SKM-1 (cell line): ENCODE data around the gene NTM.

Experiments
- DNase-seq: peaks from one replicate; lab custom pipeline; 2025; ENCODE audit not compliant: unreplicated experiment; lab: John Stamatoyannopoulos, UW

Gene NTM

DNA sequence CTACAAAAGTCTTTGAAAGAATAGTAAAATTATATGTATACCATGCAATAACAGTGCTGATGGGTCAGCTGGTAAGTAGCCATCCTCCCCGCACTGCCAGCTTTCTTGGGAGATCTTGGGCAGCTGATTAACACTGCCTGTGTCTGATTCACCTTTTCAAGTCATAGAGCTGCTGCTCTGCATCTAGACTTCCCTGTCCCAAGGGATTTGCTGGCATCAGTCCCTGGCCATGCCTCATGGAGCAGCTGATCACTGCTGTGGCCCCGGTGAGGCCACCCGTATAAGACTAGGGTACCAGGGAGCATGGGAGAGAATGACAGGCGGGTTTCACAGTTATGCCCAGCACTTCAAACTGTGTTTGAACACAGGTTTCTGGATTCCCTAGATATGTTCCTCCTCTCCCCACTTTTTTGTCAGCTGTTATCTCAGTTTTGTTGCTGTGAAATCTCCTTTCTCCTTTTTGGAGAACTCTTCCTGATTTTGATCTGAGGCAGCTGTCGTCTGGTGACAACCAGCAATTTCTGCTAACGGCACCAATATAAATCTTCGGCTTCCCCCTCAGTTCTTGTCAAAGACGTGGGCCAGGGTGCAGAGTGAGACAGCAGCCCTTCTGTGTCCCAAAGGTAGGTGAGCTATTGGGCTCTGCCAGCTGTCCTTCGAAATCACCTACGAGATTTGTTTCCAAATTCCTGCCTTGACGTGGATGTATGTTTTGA, 438.9 kb downstream of the NTM start:
- no peak for DNase-seq

DNA sequence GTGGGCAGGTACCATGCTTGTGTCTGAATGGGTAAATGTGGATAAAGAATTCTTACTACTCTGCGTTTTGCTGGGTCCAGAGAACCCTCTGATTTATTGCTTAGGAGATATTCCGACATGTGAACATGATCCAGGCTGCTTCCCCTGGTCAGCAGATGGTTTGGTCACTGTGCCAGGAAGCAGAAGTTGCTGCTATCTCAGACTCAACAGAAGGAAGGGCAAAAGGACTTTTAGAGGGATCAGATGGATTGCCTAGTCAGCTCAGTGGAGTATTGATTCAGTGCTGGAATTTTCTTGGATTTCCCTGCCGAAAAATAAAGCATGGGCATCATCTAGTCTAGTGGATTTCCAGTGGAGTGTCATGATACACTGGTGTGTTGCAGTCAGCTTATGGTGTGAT, 440.1 kb downstream of the NTM start:
- no peak for DNase-seq

DNA sequence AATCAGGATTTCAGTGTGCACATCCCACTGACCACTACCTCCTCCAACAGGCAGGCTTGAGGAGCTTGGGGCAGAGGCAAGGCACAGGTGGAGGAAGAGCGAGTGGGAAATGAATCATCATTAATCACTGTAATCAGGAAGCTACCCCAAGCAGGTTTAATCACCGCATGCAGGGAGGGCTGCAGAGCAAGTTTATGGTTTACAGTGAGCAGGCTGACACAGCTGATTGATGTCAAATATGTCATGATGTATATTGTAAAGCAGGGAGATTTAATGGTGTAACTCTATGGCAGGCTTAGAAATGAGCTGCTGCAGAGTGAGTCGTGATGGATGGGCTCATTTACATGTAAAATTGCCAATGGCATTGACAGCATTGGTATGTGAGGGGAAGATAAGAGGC, 441.0 kb downstream of the NTM start:
- DNase-seq, result no peak

DNA sequence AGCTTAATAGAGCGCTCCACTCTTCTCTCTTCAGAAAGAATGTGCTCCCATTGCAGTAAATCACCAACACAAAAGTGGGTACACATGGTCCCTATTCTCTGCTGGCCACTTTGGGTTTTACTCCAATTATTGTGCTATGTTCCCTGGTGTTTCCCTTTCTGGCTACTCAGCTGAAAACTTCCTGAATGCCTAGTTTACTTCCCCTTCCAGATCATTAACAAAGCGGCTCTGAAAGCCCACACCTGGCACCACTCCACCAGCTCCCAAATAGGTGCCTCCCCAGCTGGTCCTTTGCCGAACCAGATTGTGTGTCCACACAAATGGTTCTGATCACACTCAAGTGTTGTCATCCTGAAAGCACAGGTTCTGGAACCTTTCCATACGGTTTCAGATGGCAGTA, 443.7 kb downstream of the NTM start:
- no peak for DNase-seq

DNA sequence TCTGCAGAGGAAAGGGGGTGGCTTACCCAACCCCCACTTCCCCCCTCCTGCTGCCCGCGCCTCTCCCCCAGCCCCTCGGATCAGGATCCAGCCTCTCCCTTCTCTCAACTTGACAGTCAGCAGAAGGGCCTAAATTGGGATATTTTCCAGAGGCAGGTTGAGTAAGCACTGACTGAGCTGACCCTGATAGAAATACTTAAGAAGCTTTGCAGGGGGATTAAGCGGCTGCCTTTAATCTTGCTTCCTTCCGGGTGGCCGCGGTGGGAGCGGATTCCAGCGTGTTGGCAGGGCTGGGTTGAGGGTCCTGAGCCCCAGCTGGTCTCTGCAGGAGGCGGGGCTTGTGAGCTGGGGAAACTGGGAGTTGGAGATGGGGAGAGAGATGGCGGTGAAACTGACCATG, 445.2 kb downstream of the NTM start:
- no peak for DNase-seq

DNA sequence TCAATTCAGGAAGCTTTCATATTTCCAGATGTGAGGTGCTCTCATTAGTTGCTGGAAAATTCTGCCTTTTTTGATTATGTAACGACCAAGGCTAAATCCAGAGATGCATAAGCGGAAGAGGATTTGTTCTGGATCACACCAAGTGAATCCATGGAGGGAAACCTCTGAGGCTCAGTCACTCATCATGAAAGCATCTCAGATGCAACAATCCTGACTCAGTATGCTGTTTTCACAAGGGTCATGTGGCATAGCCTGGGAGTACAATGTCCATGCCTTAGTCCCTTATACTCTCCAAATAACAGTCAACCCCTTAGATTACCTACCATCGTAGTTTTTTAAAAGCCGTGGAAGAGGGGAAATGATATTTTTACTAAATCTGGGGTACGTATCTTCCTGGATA, 445.6 kb downstream of the NTM start:
- no peak for DNase-seq

DNA sequence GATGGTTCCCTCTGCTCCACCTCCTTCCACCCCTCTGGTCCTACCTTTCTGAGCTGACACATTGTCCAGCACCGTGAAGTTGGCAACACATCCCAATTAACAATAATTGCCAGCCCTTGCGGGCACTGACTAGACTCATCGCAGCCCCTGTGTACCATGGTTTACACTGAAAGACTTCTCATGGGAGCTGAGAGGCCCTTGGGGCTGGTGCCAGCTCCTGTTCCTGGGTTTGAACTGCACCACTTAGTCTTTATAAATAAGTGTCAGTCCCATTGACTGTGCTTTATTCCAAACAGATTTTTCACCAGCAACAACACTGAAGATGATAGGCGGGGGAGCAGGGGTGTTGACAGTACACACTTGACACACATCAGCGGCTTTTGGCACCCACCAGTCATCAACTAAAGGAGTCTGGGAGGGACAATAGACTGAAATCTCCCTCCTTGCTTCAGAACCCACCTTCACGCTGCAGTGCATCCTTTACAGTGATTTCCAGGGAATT, 447.3 kb downstream of the NTM start:
- no peak for DNase-seq

DNA sequence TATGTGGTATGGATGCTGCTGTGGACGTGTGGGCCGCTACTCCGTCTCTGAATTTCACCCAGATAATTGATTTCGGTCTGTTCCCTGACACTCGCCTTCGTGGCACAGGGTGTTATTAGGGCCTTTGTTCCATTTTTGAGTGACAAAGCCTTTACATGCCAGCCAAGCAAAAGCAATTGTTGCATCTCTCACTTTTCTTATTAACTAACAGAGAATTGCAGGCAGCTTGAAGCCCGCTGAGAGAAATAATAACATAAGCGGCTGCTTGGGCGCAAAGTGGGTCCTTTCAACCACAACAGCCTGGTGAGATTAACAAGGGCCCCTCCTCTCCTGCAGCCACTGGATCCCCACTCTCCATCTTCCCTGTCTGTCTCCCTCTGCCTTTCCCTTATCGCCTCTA, 449.4 kb downstream of the NTM start:
- no peak for DNase-seq

DNA sequence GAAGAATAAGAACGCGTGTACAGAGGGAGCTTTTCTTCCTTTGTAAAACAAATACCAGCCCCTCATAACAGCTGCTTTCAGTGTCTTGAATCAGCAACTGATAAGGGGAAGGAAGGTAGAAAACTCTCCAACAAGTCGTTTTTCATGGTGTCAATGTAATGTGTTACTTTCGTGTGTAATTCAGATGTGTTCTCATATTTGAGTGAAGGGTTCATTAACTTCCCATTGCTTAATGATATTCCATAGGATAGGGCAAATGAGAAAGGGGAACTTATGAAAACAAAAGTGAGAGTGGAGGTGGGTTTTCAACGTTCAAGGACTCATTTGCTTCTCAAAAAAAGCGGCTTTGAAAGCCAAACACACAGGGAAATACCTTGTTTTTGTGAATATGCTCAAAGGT, 452.1 kb downstream of the NTM start:
- no peak for DNase-seq

DNA sequence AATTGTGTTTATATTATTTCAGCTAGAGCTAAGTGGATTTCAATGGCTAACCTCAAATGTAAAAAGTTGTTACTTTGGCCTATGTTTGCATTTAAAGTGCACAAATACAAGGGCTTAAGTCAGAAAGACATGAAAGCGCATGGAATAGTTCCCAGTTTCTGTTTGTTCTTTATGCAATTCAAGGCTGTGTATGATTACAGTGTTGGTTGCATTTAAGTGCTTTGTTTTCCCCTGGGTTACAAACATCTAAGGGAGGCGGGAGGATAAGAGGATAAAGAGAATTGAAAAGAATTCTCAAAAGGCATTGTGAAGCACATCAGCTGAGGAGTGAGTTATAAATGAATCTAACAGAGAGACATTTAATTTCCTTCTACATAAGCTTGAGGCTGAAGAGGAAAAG, 453.4 kb downstream of the NTM start:
- no peak for DNase-seq

DNA sequence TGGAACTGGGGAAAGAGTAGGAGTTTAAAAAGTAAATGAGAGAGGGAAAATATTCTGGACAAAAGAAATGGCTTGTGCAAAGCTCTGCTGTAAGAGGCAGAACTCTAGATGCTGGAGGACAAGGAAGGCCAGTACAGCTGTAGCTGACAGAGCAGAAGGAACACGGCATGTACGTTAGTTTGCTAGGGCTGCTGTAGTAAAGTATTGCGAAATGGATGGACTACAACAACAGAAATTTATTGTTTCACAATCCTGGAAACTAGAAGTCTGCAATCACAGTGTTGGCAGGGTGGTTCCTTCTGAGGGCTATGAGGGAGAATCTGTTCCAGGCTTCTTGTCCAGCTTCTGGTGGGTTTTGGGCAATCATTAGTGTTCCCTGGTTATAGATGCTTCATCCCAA, 454.4 kb downstream of the NTM start:
- DNase-seq, result no peak

DNA sequence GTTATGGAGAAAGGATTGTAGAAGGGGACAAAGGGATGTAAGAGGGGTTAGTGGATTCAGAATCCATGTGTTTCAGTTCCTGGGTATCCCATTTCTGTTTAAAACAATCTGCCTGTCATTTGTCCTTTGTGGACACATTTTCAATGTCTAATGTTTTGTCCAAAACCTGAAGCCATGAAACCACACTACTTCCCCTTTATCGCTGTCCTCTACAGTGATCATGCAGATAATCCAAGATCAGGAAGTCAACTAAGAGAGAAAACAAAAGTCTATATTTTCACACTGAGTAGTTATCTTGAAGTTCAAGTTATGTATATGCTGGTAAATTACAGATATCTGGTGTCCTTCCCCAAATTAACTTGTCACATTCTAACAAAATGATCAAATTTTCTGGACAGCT, 457.0 kb downstream of the NTM start:
- DNase-seq, result no peak

DNA sequence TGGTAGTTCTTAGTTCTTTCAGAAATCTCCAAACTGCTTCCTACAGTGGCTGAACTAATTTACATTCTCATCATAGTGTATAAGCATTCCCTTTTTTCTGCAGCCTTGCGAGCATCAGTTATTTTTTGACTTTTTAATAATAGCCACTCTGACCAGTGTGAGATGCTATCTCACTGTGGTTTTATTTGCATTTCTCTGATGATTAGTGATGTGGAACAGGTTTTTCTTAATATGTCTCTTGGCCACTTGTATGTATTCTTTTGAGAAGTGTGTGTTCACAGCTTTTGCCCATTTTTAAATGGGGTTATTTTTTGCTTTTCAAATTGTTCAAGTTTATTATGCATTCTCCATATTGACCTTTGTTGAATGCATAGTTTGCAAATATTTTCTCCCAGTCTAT, 459.3 kb downstream of the NTM start:
- DNase-seq, result no peak

DNA sequence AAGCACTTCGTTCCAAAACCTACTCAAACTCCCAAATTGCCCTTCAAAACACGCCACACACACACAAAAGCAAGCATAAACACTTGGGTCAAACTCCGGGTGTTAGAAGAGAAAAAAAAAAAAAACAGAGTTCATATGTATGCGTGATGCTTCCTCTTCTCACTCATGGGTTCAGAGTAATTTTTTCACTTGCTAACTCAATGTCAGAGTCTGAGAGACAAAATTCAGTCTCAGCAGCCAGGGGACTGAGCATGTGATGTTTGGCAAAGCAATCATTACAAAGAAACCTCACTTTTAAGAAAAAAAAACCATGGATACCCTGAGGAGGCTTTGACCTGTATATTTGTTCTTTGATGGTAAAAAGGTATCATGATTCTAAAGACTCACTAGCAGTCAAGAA, 461.7 kb downstream of the NTM start:
- no peak for DNase-seq

DNA sequence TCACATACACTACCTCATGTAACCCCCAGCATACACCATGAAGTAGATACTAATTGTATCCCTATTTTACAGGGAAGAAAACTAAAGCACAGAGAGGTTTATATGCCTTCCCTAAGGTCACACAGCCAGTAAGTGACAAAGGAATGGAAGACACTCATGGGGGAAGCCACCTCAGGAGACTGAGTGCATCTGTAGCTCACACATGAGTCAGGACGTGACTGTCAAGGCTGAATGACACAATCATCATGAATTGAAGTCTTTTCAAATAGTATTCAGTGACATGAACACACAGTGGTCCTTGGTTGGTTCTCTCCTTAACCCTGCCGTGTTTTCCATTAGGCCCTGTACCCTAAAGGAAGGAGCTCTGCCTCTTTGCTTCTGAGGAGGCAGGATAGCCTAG, 463.0 kb downstream of the NTM start:
- DNase-seq, result no peak

DNA sequence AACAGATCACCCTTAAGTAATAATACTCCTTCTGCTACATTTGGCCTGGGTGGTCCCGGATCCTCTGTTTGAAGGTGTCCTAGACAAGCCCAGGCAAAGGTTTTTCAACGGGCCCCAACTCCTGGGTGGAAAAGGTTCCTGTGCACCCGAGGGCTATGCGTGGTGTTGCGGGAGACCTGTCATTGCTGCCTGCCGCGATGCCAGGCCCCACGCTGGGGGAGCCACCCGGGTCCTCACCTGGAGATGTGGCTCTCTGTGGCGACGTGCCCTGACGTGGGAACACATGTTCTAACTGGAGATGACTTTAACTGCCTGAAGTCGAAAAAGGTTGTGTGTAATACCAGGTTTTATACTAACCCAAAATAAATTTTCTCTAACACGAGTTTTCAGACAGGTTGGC, 467.1 kb downstream of the NTM start:
- no peak for DNase-seq

DNA sequence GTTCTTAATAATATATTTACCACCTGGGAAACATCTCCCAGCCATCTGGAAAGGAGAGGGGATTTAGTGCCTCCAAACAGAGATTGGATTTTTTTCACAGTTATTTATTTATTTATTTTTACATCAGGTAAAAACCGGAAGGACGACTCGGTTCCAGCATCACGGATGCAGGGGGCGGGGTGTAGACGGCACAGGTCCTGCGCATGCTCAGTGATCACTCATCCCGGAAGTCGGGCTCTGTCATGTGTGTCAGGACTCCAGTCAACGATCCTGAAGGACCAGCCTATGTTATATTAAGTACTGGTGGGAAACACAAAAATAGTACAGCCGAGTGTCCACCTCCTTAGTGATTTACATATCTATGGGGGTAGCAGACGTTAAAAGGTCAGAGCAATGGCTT, 467.6 kb downstream of the NTM start:
- no peak for DNase-seq

DNA sequence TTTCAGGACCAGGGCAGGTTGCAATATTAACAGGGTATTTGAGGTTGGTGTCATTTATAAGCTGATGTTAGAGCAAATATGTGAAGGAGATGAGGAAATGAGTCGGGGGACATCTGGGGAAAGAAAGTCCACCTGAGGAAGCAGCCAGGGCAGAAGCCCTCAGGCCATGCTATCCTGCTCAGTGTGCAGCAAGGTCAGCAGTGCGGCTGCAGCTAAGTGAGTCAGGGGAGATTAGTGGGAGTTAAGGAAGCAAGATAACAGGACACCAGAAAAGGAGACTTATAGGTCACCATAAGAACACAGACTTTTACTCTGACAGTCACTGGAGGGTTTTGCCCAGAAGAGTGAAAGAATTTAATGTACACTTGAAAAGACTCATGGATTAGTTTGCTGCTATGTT, 468.9 kb downstream of the NTM start:
- no peak for DNase-seq

DNA sequence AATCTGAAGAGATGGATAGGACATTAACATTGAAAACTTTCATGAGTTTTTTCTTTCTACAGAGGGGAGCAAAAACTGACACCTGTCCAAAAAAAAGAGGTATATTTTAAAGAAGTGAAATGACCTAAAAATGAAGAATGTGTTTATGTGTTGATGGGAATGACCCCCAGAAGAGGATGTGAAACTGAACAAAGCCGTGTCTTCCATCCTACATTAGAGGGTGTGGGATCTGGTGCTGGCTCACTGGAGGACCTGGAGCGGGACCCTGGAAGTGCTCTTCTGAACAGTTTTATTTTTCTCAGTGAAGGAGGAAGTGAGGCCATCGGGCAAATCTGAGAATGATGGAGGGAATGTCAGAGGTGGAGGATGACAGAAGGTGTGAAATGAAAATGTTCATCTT, 470.1 kb downstream of the NTM start:
- DNase-seq, result no peak

DNA sequence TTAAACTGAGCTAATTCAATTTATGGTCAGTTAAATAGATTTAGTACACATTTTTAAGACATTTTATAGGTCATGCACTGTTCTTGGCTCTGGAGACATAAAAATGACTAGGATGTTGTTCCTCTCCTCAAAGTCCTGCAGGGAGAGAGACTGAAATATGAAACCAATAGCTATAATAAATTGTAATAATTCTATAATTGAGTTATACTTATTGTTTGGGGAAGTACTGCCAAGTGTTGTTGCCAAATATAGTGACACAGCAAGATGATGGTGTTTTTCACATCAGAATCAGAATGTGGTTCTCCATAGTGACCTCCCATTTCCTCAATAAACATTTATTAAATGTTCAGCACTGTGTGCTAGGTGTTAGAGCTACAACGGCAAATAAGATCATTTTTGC, 470.6 kb downstream of the NTM start:
- DNase-seq, result no peak

DNA sequence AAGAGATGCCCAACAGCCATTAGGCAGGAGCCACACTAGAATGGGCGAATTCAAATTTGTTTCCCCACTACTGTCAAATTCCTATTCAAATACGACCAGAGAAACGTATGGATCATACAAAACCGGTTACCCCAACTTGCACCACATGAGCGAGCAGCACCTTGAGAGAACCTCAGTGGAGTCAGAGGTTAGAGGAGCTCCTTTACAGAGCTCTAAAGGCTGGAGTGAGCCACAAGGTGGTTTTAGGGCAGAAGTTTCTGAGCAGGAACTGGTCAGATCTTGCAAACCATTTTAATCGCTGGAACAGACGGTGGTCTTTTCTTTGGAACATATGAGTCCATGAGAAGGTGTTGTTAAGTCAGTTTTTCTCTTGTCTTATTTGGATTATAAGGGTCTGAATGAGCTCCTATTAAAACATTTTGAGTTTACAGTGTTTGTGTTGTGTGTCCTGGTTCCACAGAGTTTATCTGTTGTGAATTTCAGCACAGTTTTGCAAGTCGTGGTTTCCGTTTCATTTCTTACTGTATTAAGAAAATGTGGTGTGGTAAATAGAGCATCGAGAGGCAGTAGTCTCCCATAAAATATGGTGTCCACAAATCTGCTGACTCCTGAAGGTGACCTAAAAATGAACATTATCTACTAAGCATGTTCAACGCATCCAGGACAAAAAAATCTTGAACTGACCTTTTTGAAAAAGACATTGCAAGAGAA, 471.7 kb downstream of the NTM start:
- DNase-seq, result no peak

DNA sequence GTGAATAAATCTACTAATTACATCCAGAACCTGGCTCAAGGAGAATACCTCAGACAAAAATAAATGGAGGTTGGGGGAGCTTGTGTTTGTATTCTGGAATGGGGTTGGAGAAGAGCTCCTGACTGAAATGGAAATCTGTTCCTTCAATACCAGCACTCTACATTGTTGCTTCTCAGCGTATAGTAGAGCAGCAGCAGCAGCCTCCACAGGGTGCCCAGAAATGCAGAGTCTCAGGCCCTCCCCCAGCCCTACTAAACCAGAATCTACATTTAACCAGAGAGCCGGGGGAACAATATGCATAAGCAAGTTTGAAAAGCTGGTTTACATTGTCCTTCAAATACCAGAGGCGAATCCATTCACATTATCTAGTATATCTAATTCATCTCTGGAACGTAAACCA, 474.8 kb downstream of the NTM start:
- DNase-seq, result no peak

DNA sequence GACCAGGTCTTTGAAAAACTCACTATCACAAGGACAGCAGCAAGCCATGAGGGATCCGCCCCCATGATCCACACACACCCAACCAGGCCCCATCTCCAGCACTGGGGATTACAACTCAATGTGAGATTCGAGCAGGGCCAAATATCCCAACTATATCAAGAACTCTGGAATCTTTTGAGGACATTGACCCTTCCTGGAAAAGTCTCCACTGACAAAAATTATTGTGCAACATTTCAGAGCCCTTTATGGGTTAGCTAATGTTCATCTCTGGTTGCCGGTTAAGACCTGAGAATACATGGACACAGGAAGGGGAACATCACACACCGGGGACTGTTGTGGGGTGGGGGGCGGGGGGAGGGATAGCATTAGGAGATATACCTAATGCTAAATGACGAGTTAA, 479.1 kb downstream of the NTM start:
- DNase-seq, result no peak
